Measurements from ENCODE around the gene SPTY2D1.

The SPTY2D1 gene

DNA sequence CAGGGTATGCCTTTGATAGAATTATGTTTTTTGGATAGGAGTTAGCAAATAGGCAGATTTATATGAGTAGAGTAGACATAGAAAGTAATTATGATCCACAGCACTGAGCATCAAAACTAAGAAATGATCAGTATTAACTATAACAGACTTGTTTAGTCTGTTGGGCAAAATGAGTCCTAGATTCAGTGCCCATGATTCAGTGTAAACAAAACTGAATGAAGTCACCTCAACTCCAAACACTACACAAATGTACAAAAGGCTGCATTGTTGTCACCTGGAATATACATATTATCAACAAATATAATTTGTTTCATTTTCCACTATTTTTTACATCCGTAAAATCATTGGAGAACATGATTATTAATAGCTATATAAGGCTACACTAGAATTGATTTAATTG, 52.3 kb downstream of the SPTY2D1 start:
- Histone ChIP-seq H3K4me2 (ENCODE audit: low read length) (no peak overlapping the region), H3K4me1 (ENCODE audit: low read length) (peaks cover 7% of the 10 kb centered on the region), H3K79me2 (ENCODE audit: low read length) (no peaks in the 10 kb centered on the region), H3K4me3 (ENCODE audit: low read length) (no peak overlapping the region), H3K9ac (ENCODE audit: low read length) (no peak overlapping the region), H3K9me3 (ENCODE audit: insufficient read depth, low read length) (no peaks in the 10 kb centered on the region), H3K27me3 (ENCODE audit: low read depth, low read length) (no peaks in the 10 kb centered on the region), H3K36me3 (replicated peaks; ENCODE audit: low read depth, low read length) (peaks cover 3% of the 10 kb centered on the region), H2AFZ (ENCODE audit: low read depth, low read length) (no peak overlapping the region), H3K27ac (ENCODE audit: low read length) (no peak overlapping the region), H4K20me1 (ENCODE audit: insufficient read depth, low read length) (no peaks in the 10 kb centered on the region)
- no peak for TF ChIP-seq EZH2phosphoT487 (IDR thresholded peaks at IDR 0.05; ENCODE audit: low read depth)
- TF ChIP-seq, protein P1, sequence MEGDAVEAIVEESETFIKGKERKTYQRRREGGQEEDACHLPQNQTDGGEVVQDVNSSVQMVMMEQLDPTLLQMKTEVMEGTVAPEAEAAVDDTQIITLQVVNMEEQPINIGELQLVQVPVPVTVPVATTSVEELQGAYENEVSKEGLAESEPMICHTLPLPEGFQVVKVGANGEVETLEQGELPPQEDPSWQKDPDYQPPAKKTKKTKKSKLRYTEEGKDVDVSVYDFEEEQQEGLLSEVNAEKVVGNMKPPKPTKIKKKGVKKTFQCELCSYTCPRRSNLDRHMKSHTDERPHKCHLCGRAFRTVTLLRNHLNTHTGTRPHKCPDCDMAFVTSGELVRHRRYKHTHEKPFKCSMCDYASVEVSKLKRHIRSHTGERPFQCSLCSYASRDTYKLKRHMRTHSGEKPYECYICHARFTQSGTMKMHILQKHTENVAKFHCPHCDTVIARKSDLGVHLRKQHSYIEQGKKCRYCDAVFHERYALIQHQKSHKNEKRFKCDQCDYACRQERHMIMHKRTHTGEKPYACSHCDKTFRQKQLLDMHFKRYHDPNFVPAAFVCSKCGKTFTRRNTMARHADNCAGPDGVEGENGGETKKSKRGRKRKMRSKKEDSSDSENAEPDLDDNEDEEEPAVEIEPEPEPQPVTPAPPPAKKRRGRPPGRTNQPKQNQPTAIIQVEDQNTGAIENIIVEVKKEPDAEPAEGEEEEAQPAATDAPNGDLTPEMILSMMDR (IDR thresholded peaks at IDR 0.05; ENCODE audit: low read depth, low read length): no peak

DNA sequence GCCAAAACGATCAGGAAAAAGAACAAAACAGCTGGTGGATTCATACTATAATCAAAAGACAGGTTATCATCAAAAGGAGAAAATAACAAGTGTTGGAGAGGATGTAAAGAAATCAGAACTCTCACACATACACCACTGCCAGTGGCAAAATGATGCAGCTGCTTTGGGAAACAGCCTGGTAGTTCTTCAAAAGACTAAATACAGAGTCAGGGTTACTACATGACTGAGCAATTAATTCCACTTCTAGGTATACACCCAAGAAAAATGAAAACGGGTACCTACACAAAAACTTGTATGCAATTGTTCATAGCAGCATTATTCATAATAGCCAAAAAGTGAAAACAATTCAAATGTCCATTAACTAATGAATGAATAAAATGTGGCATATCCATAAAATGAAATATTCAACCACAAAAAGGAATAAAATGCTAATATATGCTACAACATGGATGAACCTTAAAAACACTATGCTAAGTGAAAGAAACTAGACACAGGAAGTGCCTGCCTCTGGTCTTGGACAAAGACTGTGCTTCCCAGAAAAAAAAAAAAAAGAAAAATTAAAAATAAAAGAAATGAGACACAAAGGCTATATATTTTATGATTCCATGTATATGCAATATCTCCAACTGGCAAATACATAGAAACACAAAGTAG, 53.9 kb downstream of the SPTY2D1 start:
- no peak overlapping the region for H3K4me2 ChIP-seq (ENCODE audit: low read length)
- no peak overlapping the region for H3K27ac ChIP-seq (ENCODE audit: low read length)

DNA sequence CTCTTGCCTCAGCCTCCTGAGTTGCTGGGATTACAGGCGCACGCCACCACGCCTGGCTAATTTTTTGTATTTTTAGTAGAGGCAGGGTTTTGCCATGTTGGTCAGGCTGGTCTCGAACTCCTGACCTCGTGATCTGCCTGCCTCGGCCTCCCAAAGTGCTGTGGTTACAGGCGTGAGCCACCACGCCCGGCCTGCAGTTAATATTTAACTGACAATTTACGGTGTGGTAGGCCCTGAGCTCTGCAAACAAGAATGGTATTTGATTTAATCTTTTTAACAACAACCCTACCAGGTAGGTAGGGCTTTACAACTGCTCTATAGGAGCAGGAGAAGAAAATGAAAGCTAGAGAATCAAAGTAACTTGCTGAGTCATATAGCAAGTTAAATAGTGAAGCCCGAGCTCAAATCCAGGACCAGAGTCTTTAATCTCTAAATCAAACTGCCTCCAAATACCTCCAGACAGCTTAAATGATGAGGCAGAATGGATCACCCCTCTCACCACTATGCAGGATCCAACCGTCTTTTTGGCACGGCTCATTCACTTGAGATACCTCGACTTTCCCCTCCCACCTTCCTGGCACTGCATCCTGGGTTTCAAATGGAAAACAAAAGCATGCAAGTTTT, 55.1 kb downstream of the SPTY2D1 start:
- peaks cover 3% of the 10 kb centered on the region for H3K36me3 ChIP-seq (replicated peaks; ENCODE audit: low read depth, low read length)
- no peaks in the 10 kb centered on the region for H3K9me3 ChIP-seq (ENCODE audit: insufficient read depth, low read length)
- TF ChIP-seq, protein P1 (IDR thresholded peaks at IDR 0.05; ENCODE audit: low read depth, low read length): no peak
- no peak for TF ChIP-seq EZH2phosphoT487 (IDR thresholded peaks at IDR 0.05; ENCODE audit: low read depth)
- no peaks in the 10 kb centered on the region for H4K20me1 ChIP-seq (ENCODE audit: insufficient read depth, low read length)
- H3K27me3 ChIP-seq (ENCODE audit: low read depth, low read length): no peaks in the 10 kb centered on the region
- H3K9ac ChIP-seq (ENCODE audit: low read length): no peak overlapping the region
- H3K4me3 ChIP-seq (ENCODE audit: low read length): peak overlapping the region; percentile 39; the same call in 1 of the 2 replicates
- H2AFZ ChIP-seq (ENCODE audit: low read depth, low read length): no peak overlapping the region; the same call in 1 of the 2 replicates
- no peaks in the 10 kb centered on the region for H3K79me2 ChIP-seq (ENCODE audit: low read length)
- peak overlapping the region; percentile 34 for H3K4me2 ChIP-seq (ENCODE audit: low read length)
- H3K27ac ChIP-seq (ENCODE audit: low read length): no peak overlapping the region
- H3K4me1 ChIP-seq (ENCODE audit: low read length): peaks cover 7% of the 10 kb centered on the region

More for the DNA sequence above, 53.9 kb downstream of the SPTY2D1 start:
- no peak for TF ChIP-seq EZH2phosphoT487 (IDR thresholded peaks at IDR 0.05; ENCODE audit: low read depth)
- TF ChIP-seq, protein P1 (IDR thresholded peaks at IDR 0.05; ENCODE audit: low read depth, low read length): no peak
- Histone ChIP-seq H2AFZ (ENCODE audit: low read depth, low read length) (no peak overlapping the region), H3K79me2 (ENCODE audit: low read length) (no peaks in the 10 kb centered on the region), H3K36me3 (replicated peaks; ENCODE audit: low read depth, low read length) (peaks cover 3% of the 10 kb centered on the region), H4K20me1 (ENCODE audit: insufficient read depth, low read length) (no peaks in the 10 kb centered on the region), H3K9ac (ENCODE audit: low read length) (no peak overlapping the region), H3K9me3 (ENCODE audit: insufficient read depth, low read length) (no peaks in the 10 kb centered on the region), H3K4me1 (ENCODE audit: low read length) (peaks cover 7% of the 10 kb centered on the region), H3K4me3 (ENCODE audit: low read length) (no peak overlapping the region), H3K27me3 (ENCODE audit: low read depth, low read length) (no peaks in the 10 kb centered on the region)

DNA sequence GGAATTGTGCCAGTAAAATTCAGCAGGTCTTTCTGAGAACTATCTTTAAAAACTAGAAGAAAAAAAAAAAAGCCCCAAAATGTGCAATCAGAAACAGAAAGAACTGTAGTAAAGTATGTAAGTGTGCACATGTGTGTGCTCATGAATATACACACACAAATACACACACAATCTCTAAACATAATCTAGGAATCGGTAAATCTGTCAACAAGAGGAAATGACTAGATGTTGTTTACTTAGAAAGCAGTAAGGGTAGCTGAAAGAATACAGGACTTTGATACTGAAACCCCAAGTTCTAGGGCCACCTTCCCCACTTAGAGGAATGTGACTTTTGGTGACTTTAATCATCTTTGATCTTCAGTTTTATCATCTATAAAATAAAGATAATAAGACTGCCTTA, 58.8 kb downstream of the SPTY2D1 start:
- Histone ChIP-seq H3K4me3 (ENCODE audit: low read length) (no peak overlapping the region), H3K4me2 (ENCODE audit: low read length) (no peak overlapping the region), H3K27ac (ENCODE audit: low read length) (no peak overlapping the region)

More for the DNA sequence above, 58.8 kb downstream of the SPTY2D1 start:
- Histone ChIP-seq H4K20me1 (ENCODE audit: insufficient read depth, low read length) (no peaks in the 10 kb centered on the region), H2AFZ (ENCODE audit: low read depth, low read length) (no peak overlapping the region), H3K79me2 (ENCODE audit: low read length) (no peaks in the 10 kb centered on the region), H3K36me3 (replicated peaks; ENCODE audit: low read depth, low read length) (peaks cover 3% of the 10 kb centered on the region), H3K4me1 (ENCODE audit: low read length) (peaks cover 18% of the 10 kb centered on the region), H3K9ac (ENCODE audit: low read length) (no peak overlapping the region), H3K9me3 (ENCODE audit: insufficient read depth, low read length) (no peaks in the 10 kb centered on the region), H3K27me3 (ENCODE audit: low read depth, low read length) (no peaks in the 10 kb centered on the region)
- TF ChIP-seq EZH2phosphoT487 (IDR thresholded peaks at IDR 0.05; ENCODE audit: low read depth): no peak
- TF ChIP-seq, protein P1 (IDR thresholded peaks at IDR 0.05; ENCODE audit: low read depth, low read length): no peak

Measured in OCI-LY3 (cell line).